WTC11 (cell line): ENCODE results near the gene LSR. TPM values are rescaled to one million over a fixed set of nuclear protein-coding genes. Genes with fewer than 3 reads are reported as not detected.
A peak's percentile ranks its signal among the peaks of the same experiment; 100 is the strongest.

Experiments used
- ATAC-seq: fragments of 200-7000 bp; cut with Tn5 transposase; 2 replicates; pipeline ENCODE4 v1.10.0; 2021; ENCODE audit warnings: mild to moderate bottlenecking, moderate library complexity
- CTCF ChIA-PET: fragments of 300-600 bp; sonication (Branson Sonifier 250); formaldehyde crosslinking; loops from one replicate; lab custom pipeline; 2021; ENCODE audit warnings: antibody characterized with exemption; lab: Charles Lee
- POLR2A ChIA-PET: fragments of 350-600 bp; sonication (Branson Sonifier 250); formaldehyde crosslinking; loops from one replicate; lab custom pipeline; 2021; ENCODE audit warnings: antibody characterized with exemption; lab: Charles Lee
- DNase-seq: peaks from one replicate; pipeline ENCODE4 v3.0.0; 2021; ENCODE audit warnings: low spot score
- H3K27ac Mint-ChIP-seq: 2 replicates; pipeline ENCODE4 v1.8.0; 2021; ENCODE audit warnings: mixed read lengths
- H3K27me3 Mint-ChIP-seq: 2 replicates; pipeline ENCODE4 v1.8.0; 2021; ENCODE audit warnings: low read depth, mild to moderate bottlenecking, moderate library complexity, mixed read lengths
- H3K36me3 Mint-ChIP-seq: 2 replicates; pipeline ENCODE4 v1.8.0; 2021; ENCODE audit warnings: mixed read lengths
- H3K4me1 Mint-ChIP-seq: 2 replicates; pipeline ENCODE4 v1.8.0; 2022; ENCODE audit warnings: mixed read lengths
- H3K4me3 Mint-ChIP-seq: 2 replicates; pipeline ENCODE4 v1.8.0; 2021; ENCODE audit warnings: mild to moderate bottlenecking, moderate library complexity, mixed read lengths
- H3K9me3 Mint-ChIP-seq: 2 replicates; pipeline ENCODE4 v1.8.0; 2021; ENCODE audit warnings: mixed read lengths
- E2F1 ChIP-seq: sonication (generic); formaldehyde crosslinking; IDR thresholded peaks from 2 replicates; pipeline ENCODE4 v1.8.0; 2022; ENCODE audit warnings: mild to moderate bottlenecking, missing genetic modification reagents
- ELF4 ChIP-seq: sonication (generic); formaldehyde crosslinking; IDR thresholded peaks from 2 replicates; pipeline ENCODE4 v1.8.1; 2022; ENCODE audit warnings: low read depth, mild to moderate bottlenecking, moderate library complexity, missing genetic modification reagents
- ETV6 ChIP-seq: sonication (generic); formaldehyde crosslinking; IDR thresholded peaks from 2 replicates; pipeline ENCODE4 v1.8.1; 2022; ENCODE audit warnings: mild to moderate bottlenecking, missing genetic modification reagents
- FOXK1 ChIP-seq: sonication (generic); formaldehyde crosslinking; IDR thresholded peaks from 2 replicates; pipeline ENCODE4 v1.8.0; 2022; ENCODE audit warnings: mild to moderate bottlenecking, moderate library complexity, missing genetic modification reagents
- FOXP4 ChIP-seq: sonication (generic); formaldehyde crosslinking; IDR thresholded peaks from 2 replicates; pipeline ENCODE4 v1.8.0; 2022; ENCODE audit warnings: mild to moderate bottlenecking, missing genetic modification reagents
- GRHL2 ChIP-seq: fragments of 250-450 bp; sonication (Bioruptor Pico); IDR thresholded peaks from 2 replicates; pipeline ENCODE4 v1.8.0; 2022; ENCODE audit warnings: mild to moderate bottlenecking, moderate library complexity; ENCODE audit not compliant: insufficient replicate concordance, severe bottlenecking
- HMGXB4 ChIP-seq: sonication (generic); formaldehyde crosslinking; IDR thresholded peaks from 2 replicates; pipeline ENCODE4 v1.8.1; 2023; ENCODE audit warnings: mild to moderate bottlenecking, moderate library complexity, missing genetic modification reagents
- MAX ChIP-seq: sonication (generic); formaldehyde crosslinking; IDR thresholded peaks from 2 replicates; pipeline ENCODE4 v1.8.0; 2022; ENCODE audit warnings: mild to moderate bottlenecking, missing genetic modification reagents
- NFATC4 ChIP-seq: fragments of 250-450 bp; sonication (Bioruptor Pico); IDR thresholded peaks from 2 replicates; pipeline ENCODE4 v1.9.0; 2021; ENCODE audit warnings: mild to moderate bottlenecking
- NFE2L1 ChIP-seq: sonication (generic); formaldehyde crosslinking; IDR thresholded peaks from 2 replicates; pipeline ENCODE4 v1.8.1; 2023; ENCODE audit warnings: missing genetic modification reagents
- NR1H2 ChIP-seq: sonication (generic); formaldehyde crosslinking; IDR thresholded peaks from 2 replicates; pipeline ENCODE4 v1.9.0; 2021; ENCODE audit warnings: mild to moderate bottlenecking, moderate library complexity, missing genetic modification reagents
- OVOL2 ChIP-seq: fragments of 250-450 bp; sonication (Bioruptor Pico); IDR thresholded peaks from 2 replicates; pipeline ENCODE4 v1.9.0; 2021; ENCODE audit warnings: mild to moderate bottlenecking, borderline replicate concordance
- SP1 ChIP-seq: sonication (generic); formaldehyde crosslinking; conservative IDR thresholded peaks from 2 replicates; pipeline ENCODE4 v1.8.1; 2022; ENCODE audit warnings: missing genetic modification reagents
- ZNF138 ChIP-seq: sonication (generic); formaldehyde crosslinking; conservative IDR thresholded peaks from 2 replicates; pipeline ENCODE4 v1.8.1; 2022; ENCODE audit warnings: mild to moderate bottlenecking, moderate library complexity, missing genetic modification reagents
- ZNF263 ChIP-seq: sonication (generic); formaldehyde crosslinking; IDR thresholded peaks from 2 replicates; pipeline ENCODE4 v1.8.1; 2022; ENCODE audit warnings: low read depth, mild to moderate bottlenecking, moderate library complexity, missing genetic modification reagents
- ZNF317 ChIP-seq: sonication (generic); formaldehyde crosslinking; IDR thresholded peaks from 2 replicates; pipeline ENCODE4 v1.8.1; 2023; ENCODE audit warnings: low read depth, mild to moderate bottlenecking, moderate library complexity, missing genetic modification reagents, borderline replicate concordance
- ZNF423 ChIP-seq: fragments of 250-450 bp; sonication (Bioruptor Pico); IDR thresholded peaks from 2 replicates; pipeline ENCODE4 v2.1.2; 2022; ENCODE audit warnings: mild to moderate bottlenecking, moderate library complexity
- ZNF532 ChIP-seq: fragments of 250-450 bp; sonication (Bioruptor Pico); IDR thresholded peaks from 2 replicates; pipeline ENCODE4 v1.9.0; 2021; ENCODE audit warnings: mild to moderate bottlenecking, borderline replicate concordance
- total RNA-seq: library from RNA; stranded (reverse); gene quantifications from 3 replicates; pipeline ENCODE4 v1.2.3, GENCODE V29; 2021
- TF ChIP-seq, protein P1 (sequence below): sonication (generic); formaldehyde crosslinking; IDR thresholded peaks from 2 replicates; pipeline ENCODE4 v1.8.0; 2023; ENCODE audit warnings: missing genetic modification reagents
- TF ChIP-seq, protein P2 (sequence below): sonication (generic); formaldehyde crosslinking; conservative IDR thresholded peaks from 2 replicates; pipeline ENCODE4 v1.8.1; 2022; ENCODE audit warnings: mild to moderate bottlenecking, missing genetic modification reagents

Gene LSR
- total RNA-seq, 1 experiment from 2014 or later = 130 TPM

DNA sequence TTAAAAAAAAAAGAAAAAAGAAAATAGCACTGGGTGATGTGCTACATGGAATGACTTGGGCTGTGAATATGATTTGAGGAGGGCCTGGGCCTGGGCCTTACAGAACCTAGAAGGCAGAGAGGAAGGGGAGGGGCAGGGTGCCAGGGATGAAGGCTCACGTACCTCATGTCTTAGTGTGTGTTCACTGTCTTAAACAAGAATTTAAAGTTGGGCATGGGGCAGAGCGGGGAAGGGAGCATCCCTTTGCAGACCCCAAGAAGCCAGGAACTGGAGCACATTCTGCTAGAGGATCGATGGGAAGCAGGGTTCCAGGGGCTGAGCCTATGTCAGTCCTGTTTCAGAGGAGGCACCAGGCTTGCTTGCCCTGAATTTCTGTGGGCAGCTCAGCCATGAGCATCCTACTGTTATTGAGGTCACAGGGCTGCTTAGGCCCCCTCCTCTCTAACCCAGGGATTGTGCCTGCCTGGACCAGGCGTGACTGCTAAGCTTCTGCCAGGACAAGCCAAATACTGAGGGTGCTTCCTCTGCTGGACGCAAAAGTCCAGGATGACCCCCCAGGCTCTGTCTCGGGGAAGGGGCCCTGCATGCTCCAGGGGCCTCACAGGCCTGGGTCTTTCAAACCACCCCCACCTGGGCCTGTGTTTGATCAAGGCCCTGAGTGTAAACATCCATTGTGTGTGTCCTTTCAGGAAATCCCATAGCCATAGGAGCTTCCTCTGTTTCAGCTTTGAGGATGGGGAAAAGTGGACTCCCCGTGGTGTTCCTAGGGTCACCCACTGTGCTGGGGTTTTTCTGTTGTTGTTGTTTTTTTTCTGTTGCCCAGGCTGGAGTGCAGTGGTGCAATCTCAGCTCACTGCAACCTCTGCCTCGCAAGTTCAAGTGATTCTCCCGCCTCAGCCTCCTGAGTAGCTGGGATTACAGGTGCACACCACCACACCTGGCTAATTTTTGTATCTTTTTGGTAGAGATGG lies 4.8 kb downstream of the LSR start:
- DNase-seq (peak; percentile 17), ATAC-seq (no peak; the same call in 1 of the 2 replicates)
- Mint-ChIP-seq H3K4me1 (peaks cover 34% of the 10 kb centered on the region), H3K36me3 (peaks cover 63% of the 10 kb centered on the region), H3K27me3 (no peaks in the 10 kb centered on the region), H3K9me3 (no peaks in the 10 kb centered on the region), H3K4me3 (no peak overlapping the region; the same call in 1 of the 2 replicates), H3K27ac (peak overlapping the region; percentile 16; the same call in 1 of the 2 replicates)
- TF ChIP-seq OVOL2 (CRISPR knock-in tag) (no peak), ZNF263 (CRISPR knock-in tag) (no peak), GRHL2 (CRISPR knock-in tag) (no peak), ETV6 (CRISPR knock-in tag) (no peak), ZNF423 (CRISPR knock-in tag) (peak; percentile 86; the same call in 1 of the 2 replicates), NFE2L1 (CRISPR knock-in tag) (0 out of 2 replicates have a peak, but pooled peaks have one; percentile 17), NR1H2 (CRISPR knock-in tag) (no peak), ZNF317 (CRISPR knock-in tag) (no peak), SP1 (CRISPR knock-in tag) (peak; percentile 32; the same call in 1 of the 2 replicates), FOXP4 (CRISPR knock-in tag) (peak; percentile 75; the same call in 1 of the 2 replicates), FOXK1 (0 out of 2 replicates have a peak, but pooled peaks have one; percentile 34)
- ChIA-PET POLR2A (no interaction called here), CTCF (interaction anchor here (1.8 kb wide), 1 partner anchor 111 kb away, joined by 4 read pairs; the partner anchor contains the start of gene FXYD7)

DNA sequence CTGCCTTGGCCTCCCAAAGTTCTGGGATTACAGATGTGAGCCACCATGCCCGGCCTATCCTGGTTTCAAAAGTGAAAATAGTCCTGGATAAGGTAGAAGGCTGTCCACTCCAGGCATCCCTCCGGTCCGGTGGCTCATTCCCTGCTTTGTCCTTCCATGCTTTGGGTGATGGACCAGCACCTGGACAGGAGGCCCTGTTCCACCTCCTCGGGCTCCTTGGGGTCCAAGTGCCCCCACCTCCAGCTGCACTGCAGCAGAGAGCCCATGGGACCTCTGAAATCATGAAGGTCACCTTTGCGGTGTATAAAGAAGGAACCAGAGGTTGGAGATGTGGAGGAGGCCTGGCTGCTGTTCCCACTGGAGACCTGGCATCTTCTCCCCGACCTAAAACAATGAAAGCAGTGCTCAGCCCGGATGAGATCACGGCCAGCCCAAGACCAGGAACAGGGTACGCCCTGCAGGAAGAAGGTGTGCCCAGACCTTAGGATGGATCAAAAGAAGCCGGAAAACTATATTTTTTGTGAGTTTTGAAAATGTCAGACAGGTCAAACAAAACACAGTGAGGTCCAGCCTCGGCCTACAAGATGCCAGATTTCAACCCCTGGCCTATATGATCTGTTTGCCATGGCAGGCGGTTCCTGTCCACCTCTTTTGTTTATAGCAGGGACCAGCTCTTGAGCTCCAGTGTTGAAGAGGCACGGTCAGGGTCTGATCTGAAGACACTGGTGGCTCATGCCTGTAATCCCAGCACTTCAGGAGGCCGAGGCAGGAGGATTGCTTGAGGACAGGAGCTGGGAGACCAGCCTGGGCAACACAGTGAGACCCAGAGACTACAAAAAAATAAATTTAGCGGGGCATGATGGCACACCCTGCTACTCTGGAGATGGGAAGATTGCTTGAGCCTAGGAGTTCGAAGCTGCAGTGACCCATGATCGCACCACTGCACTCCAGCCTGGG lies 5.8 kb downstream of the LSR start:
- Mint-ChIP-seq H3K9me3 (no peaks in the 10 kb centered on the region), H3K4me1 (peaks cover 26% of the 10 kb centered on the region), H3K4me3 (no peak overlapping the region), H3K27me3 (no peaks in the 10 kb centered on the region), H3K36me3 (peaks cover 56% of the 10 kb centered on the region), H3K27ac (no peak overlapping the region)
- DNase-seq (no peak), ATAC-seq (no peak)
- ChIA-PET POLR2A (no interaction called here), CTCF (interaction anchor here (1.3 to 1.8 kb wide), 3 partner anchors 15 to 140 kb away, joined by 4 read pairs; partner anchors contain the start of genes FXYD7 and USF2)
- no peak for TF ChIP-seq HMGXB4 (CRISPR knock-in tag)
- no peak for TF ChIP-seq ELF4
- TF ChIP-seq MAX (CRISPR knock-in tag) = no peak
- no peak for TF ChIP-seq ZNF138
- TF ChIP-seq E2F1 = no peak
- no peak for TF ChIP-seq ZNF532 (CRISPR knock-in tag)
- TF ChIP-seq, protein P1, sequence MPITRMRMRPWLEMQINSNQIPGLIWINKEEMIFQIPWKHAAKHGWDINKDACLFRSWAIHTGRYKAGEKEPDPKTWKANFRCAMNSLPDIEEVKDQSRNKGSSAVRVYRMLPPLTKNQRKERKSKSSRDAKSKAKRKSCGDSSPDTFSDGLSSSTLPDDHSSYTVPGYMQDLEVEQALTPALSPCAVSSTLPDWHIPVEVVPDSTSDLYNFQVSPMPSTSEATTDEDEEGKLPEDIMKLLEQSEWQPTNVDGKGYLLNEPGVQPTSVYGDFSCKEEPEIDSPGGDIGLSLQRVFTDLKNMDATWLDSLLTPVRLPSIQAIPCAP (CRISPR knock-in tag) = no peak
- TF ChIP-seq, protein P2, sequence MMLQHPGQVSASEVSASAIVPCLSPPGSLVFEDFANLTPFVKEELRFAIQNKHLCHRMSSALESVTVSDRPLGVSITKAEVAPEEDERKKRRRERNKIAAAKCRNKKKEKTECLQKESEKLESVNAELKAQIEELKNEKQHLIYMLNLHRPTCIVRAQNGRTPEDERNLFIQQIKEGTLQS = no peak
- no peak for TF ChIP-seq NFATC4
